GM19043 (cell line): ENCODE measurements around the gene XDH.

Experiments
- ATAC-seq: cut with Tn5 transposase; IDR thresholded peaks from one replicate; pipeline ENCODE4 v1.9.1; 2021; ENCODE audit warnings: low read depth; ENCODE audit not compliant: unreplicated experiment

The XDH gene

DNA sequence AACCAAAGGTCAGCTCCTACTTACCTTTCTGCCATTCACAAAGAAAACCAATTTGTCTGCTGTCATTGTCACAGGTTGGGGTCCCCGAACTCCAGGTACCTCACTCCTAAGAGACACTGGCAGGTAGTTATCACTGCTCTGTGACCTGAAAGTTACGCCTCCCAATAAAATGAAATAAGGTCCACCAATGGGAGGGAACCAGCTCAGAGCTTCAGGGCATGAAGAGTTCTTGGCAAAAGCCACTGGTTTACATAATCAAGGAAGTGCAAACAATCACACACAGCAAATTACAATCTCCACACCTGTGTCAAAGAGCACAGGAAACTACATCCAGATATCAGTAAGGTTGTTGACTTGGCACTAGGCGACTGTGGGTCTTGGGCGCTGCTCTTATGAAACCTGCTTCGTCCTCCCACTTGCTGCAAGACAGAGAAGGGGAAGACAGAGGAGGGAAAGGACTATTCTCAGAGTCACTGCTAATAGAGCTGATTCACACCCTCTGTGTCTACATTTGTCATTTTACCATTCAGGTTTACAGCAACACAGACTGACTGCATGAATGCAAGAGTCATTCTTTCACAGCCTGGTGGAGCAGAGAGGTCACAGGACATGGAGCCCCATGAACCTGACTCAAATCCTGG lies at the start of gene XDH:
TSS of gene XDH (minus strand) at position 142 of the 641 bp plus-strand sequence. CDS start at position 66, 76 bp downstream.
- no peak for ATAC-seq

GRCh38 chr2:31457651-31458050 lies 43.1 kb upstream of the XDH start:
- no peak for ATAC-seq

DNA sequence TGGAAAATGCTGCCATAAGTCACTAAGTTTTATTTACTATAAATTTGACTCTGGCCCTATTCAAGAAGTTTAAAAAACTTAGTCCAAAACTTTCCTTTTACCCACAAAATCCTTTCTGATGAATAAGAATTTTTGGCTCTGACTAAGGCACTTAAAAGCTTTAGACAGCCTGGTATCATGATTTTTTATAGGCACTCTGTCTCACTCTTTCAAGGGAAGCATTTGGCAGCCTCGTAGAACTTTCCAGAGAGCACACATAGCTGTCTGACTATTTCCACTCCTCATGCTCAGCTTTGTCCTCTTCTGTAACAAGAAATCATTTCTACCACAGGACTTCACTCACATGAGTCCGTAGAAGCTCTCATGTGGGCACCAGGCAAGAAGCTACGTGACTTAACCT lies 32.3 kb upstream of the XDH start:
- no peak for ATAC-seq

DNA sequence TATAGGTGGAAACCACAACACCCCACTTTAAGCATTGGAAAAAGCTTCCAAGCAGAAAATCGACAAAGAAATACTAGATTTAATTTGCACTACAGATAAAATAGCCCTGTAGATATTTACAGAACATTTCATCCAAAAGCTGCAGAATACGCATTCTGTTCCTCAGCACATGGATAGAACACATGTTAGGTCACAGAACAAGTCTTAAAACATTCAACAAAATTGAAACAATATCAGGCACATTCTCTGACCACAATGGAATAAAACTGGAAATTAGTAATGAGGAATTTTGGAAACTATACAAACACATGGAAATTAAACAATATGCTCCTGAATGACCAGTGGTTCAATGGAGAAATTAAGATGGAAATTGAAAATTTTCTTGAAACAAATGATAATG lies 27.8 kb upstream of the XDH start:
- ATAC-seq: no peak

DNA sequence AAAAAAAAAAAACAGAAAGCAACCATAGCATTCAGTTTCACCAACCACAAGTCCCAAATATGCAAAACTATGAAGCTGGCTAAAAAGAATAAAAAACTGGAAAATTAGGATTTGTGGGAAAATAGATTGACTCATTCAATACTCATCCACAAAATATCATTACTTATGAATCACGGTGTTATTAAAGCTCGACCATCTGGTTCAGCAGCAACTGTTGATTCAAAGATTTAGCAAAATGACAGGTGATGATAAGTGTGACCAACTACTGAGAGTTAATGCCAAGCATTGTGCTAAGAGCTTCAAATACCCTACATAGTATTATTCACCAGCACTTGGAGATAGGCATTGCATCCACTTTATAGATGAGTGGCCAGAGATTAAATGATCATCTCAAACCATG lies 26.2 kb upstream of the XDH start:
- no peak for ATAC-seq

GRCh38 chr2:31434911-31435310 lies 20.4 kb upstream of the XDH start:
- no peak for ATAC-seq

- no peak for ATAC-seq
Observed at GRCh38 chr2:31433541-31433940, 19.0 kb upstream of the XDH start.

DNA sequence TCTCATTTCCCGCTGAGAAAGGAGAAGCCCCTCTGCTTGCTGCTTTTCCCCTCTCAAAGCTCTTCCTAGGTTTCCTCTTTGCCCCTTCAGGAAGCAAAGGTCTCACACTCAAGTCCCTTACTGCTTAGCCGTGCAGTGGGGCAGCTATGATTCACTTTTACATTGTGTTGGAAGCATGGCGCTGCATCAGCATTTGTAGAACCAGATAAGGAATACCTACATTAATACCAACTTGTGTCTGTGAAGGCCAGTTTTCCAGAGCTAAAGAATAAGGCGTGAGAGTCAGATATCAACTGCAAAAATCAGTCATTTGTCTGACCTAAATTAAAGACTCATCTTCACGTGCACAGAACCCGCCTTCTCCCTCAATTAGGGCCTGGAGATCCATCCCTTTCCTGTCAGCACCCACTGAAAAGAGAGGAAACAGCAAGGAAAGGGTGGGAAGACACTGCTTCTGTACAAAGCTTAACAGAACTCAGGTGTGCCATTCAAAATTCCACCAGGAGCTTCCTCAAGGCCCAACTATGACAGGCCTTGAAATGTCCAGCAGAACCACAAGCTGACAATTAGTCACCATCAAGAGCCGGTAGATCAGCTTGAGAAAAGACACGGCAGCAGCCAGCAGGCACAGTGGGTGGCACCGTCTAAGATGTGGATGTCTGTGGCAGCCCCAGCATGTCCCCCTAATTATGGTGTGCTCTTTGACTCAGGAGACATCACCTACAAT lies 16.1 kb upstream of the XDH start:
- ATAC-seq: no peak

DNA sequence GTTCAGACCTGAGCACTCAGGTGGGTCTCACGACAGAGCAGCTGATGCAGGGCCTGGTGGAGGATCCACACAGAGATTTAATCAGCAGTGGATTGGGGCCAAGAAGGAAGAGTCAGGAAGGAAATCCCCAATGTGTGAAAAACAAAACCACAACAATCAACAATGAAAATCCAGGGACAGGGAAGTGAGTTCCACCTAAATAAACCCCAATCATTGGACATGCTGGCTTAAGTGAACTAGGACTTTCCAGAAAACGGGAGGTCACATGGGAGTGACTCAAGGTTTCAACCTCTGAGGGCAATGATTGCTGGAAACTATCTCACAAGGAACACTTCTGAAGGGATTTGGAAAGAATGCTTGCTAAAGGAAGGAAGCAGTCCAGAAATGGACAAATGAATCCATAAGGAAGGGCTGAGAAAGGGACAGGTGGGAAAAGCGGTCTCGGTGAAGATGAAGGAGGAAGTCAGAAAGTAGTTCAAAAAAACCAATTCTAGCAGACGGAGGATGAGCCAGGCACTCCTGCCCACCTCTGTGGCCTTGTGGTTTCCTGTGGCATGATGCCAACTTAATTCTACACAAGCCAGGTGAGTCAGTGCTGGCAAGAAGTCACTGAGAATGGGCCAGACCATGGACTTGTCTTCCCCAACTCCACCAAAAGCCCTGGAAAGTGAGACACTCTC lies 15.4 kb upstream of the XDH start:
- ATAC-seq: no peak

- ATAC-seq: no peak
Observed at GRCh38 chr2:31429040-31429439, 14.5 kb upstream of the XDH start.

DNA sequence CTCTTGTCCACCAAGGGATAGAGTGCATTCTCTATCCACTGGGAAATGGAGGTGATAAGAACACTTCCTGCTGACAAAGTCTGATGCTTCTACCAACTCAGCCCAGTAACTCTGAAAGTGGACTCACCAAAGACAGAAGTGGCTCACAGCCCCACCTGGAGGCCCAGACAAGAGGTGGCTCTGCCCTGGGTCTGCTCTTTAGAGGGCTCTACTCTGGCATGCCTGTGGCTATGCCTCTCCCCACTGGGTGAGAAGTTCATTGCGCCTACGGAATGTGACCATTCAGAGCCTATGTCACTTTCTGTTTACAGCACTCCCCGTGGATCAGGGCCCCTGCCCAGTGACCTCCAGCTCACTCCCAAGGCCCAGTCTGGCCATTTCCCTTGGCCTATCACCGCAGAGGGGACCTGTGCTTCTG lies 13.5 kb upstream of the XDH start:
- no peak for ATAC-seq

GRCh38 chr2:31426096-31426495 lies 11.6 kb upstream of the XDH start:
- no peak for ATAC-seq

- ATAC-seq: no peak
Observed at GRCh38 chr2:31421634-31422033, 7.1 kb upstream of the XDH start.

DNA sequence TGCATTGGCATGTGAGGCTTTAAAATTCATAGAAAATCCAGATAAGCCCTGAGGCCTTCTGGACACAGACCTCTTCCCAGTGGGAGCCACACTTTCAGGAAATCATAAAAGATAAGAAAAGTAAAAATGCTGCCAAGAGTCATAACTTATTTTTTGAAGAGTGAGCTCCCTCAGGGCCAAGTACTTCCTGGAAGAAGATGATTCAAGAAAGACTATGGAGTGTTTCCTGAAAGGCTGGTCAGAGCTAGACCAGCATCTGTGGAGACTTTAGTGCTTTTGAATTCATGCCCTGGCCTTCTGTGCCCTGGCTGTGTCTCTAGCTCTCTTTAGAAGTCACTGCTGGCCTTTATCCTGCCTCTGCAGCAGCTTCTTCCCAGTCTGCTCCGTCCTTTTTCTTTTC lies 6.4 kb upstream of the XDH start:
- ATAC-seq: no peak

DNA sequence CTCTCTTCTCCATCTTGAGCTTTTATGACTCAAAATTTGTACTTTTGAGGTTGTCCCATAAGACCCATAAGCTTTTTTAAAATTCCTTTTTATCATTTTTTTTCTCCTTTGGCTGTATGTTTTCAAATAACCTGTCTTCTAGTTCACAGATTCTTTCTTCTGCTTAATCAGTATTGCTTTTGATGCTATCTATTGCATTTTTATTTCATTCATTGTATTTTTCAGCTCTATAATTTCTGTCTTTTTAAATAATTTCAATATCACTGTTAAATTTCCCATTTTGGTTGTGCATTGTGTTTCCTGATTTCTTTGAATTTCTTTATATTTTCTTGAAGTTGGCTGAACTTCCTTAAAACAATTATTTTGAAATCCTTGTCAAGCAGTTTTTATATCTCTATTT lies 4.8 kb upstream of the XDH start:
- ATAC-seq: no peak

GRCh38 chr2:31415421-31415820 lies 879 bp upstream of the XDH start:
- no peak for ATAC-seq

GRCh38 chr2:31413862-31414550 lies 536 bp downstream of the XDH start:
- no peak for ATAC-seq

DNA sequence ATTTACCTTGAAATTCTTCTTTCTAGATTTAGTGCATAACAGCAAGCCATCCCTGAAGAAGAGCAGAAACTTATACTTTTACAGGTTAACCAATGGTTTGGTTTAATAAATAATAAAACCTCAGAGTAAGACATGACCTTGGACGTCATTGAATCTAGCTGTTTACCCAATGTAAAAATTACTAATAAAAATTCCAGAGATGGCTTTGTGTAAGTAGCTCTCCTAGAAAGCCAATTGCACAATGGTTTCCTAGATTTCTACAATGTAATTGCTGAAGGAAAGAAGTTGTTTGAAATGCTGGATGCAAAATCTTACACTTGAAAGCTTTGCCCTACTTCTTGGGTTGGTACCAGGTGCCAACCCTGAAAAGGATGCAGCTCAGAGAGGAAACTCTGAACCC lies 1.5 kb downstream of the XDH start:
- ATAC-seq: no peak

DNA sequence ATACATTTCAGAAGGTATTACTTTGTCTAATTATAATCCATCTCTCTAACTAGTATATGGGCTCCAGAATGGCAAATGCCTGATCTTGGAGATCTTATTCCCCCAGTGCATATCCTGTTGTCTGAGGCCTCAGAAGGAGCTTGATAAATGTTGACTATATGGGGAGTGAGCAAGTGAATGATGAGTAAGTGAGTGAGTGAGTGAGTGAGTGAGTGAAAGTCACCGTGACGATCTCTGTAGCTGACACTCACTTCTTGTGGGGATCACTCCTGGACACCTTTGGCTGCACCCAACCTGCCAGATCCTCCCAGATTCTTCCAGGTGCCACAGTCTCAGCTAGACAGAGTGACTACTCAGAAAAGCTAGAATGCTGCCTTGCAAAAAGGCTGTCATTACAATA lies 2.8 kb downstream of the XDH start:
- no peak for ATAC-seq

GRCh38 chr2:31406593-31407385 lies 7.8 kb downstream of the XDH start:
- no peak for ATAC-seq
